H4 (cell line): ENCODE results near the gene WBP1. TPM values are rescaled to one million over a fixed set of nuclear protein-coding genes. Genes with fewer than 3 reads are reported as not detected.
"Not testable (repeated sequence)": the region's sequence is repeated elsewhere in the genome, so short reads cannot be mapped to it uniquely, and the experiment has no call there.

Source experiments
- DNase-seq: peaks from one replicate; pipeline ENCODE4 v3.0.0-alpha.2; 2015; ENCODE audit warnings: low spot score
- total RNA-seq: library from RNA; depleted of rRNA; stranded (reverse); fragments of >200 nt; shearing (Covaris generic); gene quantifications from 2 replicates; pipeline ENCODE4 v1.2.3, GENCODE V29; 2014

WBP1 gene
- total RNA-seq, 1 experiment from 2014 or later = 86.8 TPM

GRCh38 chr2:74482801-74483674 is 24.8 kb downstream of the WBP1 start, which contains the start of the genes CCDC142 and TTC31:
TSS of gene CCDC142 (minus strand) at chr2:74482998. CDS start at chr2:74482837, 161 bp downstream.
TSS of gene TTC31 (plus strand) at chr2:74483081. CDS start at chr2:74483096, 15 bp downstream.
- DNase-seq = peak; percentile 94

GRCh38 chr2:74483675-74484164 is 25.5 kb downstream of the WBP1 start:
- DNase-seq = not testable (repeated sequence)

GRCh38 chr2:74486141-74486540 is 27.9 kb downstream of the WBP1 start:
- DNase-seq = no peak

GRCh38 chr2:74488643-74489481 is 30.6 kb downstream of the WBP1 start:
- no peak for DNase-seq

- no peak for DNase-seq
Measured at GRCh38 chr2:74489906-74490305, 31.7 kb downstream of the WBP1 start.

GRCh38 chr2:74491648-74492544 is 33.7 kb downstream of the WBP1 start:
- DNase-seq = no peak

GRCh38 chr2:74493546-74493945 is 35.3 kb downstream of the WBP1 start:
- no peak for DNase-seq

GRCh38 chr2:74495440-74495839 is 37.2 kb downstream of the WBP1 start:
- DNase-seq = no peak

- DNase-seq = no peak
Measured at GRCh38 chr2:74496997-74497776, 38.9 kb downstream of the WBP1 start.

- no peak for DNase-seq
Measured at GRCh38 chr2:74497777-74498499, 39.7 kb downstream of the WBP1 start.

- no peak for DNase-seq
Measured at GRCh38 chr2:74498500-74499266, 40.4 kb downstream of the WBP1 start.

GRCh38 chr2:74499267-74499939 is 41.2 kb downstream of the WBP1 start, which contains the start of gene LBX2:
TSS of gene LBX2 (minus strand) at chr2:74499603. CDS start at chr2:74499537, 66 bp downstream.
- DNase-seq = no peak

- no peak for DNase-seq
Measured at GRCh38 chr2:74499940-74500577, 41.8 kb downstream of the WBP1 start.

GRCh38 chr2:74500578-74500946 is 42.3 kb downstream of the WBP1 start:
- no peak for DNase-seq

GRCh38 chr2:74501335-74502071 is 43.3 kb downstream of the WBP1 start:
- DNase-seq = no peak

- no peak for DNase-seq
Measured at GRCh38 chr2:74502147-74502719, 44.0 kb downstream of the WBP1 start.
